ENCODE measurements around the gene TMEM115. TPM values are rescaled to one million over a fixed set of nuclear protein-coding genes. Genes with fewer than 3 reads are reported as not detected.

The TMEM115 gene
- total and polyA plus RNA-seq, 2 of the 13 experiments (the other 11 are each of a cell fraction or from before 2014, with no cell fraction given), result 22.1 to 30.7 TPM

- TF ChIP-seq HNF1B (CRISPR knock-in tag; IDR thresholded peaks at IDR 0.05) (0 out of 2 replicates have a peak, but pooled peaks have one; percentile 22), ZNF598 (CRISPR knock-in tag; IDR thresholded peaks at IDR 0.05; ENCODE audit: borderline replicate concordance) (peak; percentile 74; the same call in 1 of the 2 replicates), CENPT (CRISPR knock-in tag; IDR thresholded peaks at IDR 0.05; ENCODE audit: low read depth) (no peak), HCFC1 (IDR thresholded peaks at IDR 0.05; ENCODE audit: low read depth, low read length) (peak; percentile 52; the same call in 1 of the 2 replicates), ZBTB42 (CRISPR knock-in tag; IDR thresholded peaks at IDR 0.05) (no peak), ZNF263 (CRISPR knock-in tag; IDR thresholded peaks at IDR 0.05) (peak; percentile 45; the same call in 1 of the 2 replicates), GABPB1 (CRISPR knock-in tag; IDR thresholded peaks at IDR 0.05) (peak; percentile 99), ASH2L (IDR thresholded peaks at IDR 0.05; ENCODE audit: insufficient read length, low read depth, low read length) (peak; percentile 80), MTA1 (CRISPR knock-in tag; IDR thresholded peaks at IDR 0.05; ENCODE audit: borderline replicate concordance) (peak; percentile 59; the same call in 1 of the 2 replicates), GLMP (CRISPR knock-in tag; IDR thresholded peaks at IDR 0.05; ENCODE audit: borderline replicate concordance) (no peak), ZNF788 (CRISPR knock-in tag; IDR thresholded peaks at IDR 0.05; ENCODE audit: borderline replicate concordance) (peak; percentile 50; the same call in 1 of the 2 replicates), YY1 (IDR thresholded peaks at IDR 0.05; ENCODE audit: insufficient read depth, insufficient replicate concordance, low read depth, low read length) (peak; percentile 61), NR2C2 (CRISPR knock-in tag; IDR thresholded peaks at IDR 0.05; ENCODE audit: borderline replicate concordance) (peak; percentile 47; the same call in 1 of the 2 replicates), TBX3 (IDR thresholded peaks at IDR 0.05; ENCODE audit: borderline replicate concordance) (peak; percentile 19; the same call in 1 of the 2 replicates), SRSF9 (IDR thresholded peaks at IDR 0.05; ENCODE audit: borderline replicate concordance, insufficient read depth, low read depth, low read length, poor library complexity, severe bottlenecking) (no peak), GABPA (IDR thresholded peaks at IDR 0.05; ENCODE audit: low read depth, low read length) (no peak), GABPA (CRISPR knock-in tag; IDR thresholded peaks at IDR 0.05; ENCODE audit: low read depth) (peak; percentile 95), MLX (CRISPR knock-in tag; IDR thresholded peaks at IDR 0.05) (0 out of 2 replicates have a peak, but pooled peaks have one; percentile 32), TRIM22 (IDR thresholded peaks at IDR 0.05) (no peak)
Observed at GRCh38 chr3:50327943-50328691, 31.2 kb downstream of the TMEM115 start, which contains the start of gene TUSC2 (continued).

Data from HepG2 (cell line).